Left ventricle myocardium inferior (tissue), 1 donor: ENCODE measurements around the gene ANKDD1A. TPM values are rescaled to one million over a fixed set of nuclear protein-coding genes. Genes with fewer than 3 reads are reported as not detected.

Experiments
- DNase-seq: peaks from one replicate; pipeline ENCODE4 v3.0.0-alpha.2; 2020
- H3K27ac ChIP-seq: fragments of 200-600 bp; replicated peaks from 2 replicates; pipeline ENCODE4 v1.8.0; 2021
- H3K27me3 ChIP-seq: fragments of 200-600 bp; 2 replicates; pipeline ENCODE4 v1.8.0; 2021; ENCODE audit warnings: low read depth
- H3K36me3 ChIP-seq: fragments of 200-600 bp; 2 replicates; pipeline ENCODE4 v1.8.0; 2021
- H3K4me1 ChIP-seq: fragments of 200-600 bp; 2 replicates; pipeline ENCODE4 v1.8.0; 2021
- H3K4me3 ChIP-seq: fragments of 200-600 bp; 2 replicates; pipeline ENCODE4 v1.8.0; 2021; ENCODE audit warnings: mild to moderate bottlenecking, moderate library complexity
- H3K9me3 ChIP-seq: fragments of 200-600 bp; replicated peaks from 2 replicates; pipeline ENCODE4 v1.8.0; 2021
- CTCF ChIP-seq: fragments of 200-600 bp; IDR thresholded peaks from 2 replicates; pipeline ENCODE4 v1.8.0; 2021; ENCODE audit warnings: antibody characterized with exemption, mild to moderate bottlenecking, borderline replicate concordance
- intact Hi-C: fragments of 100-400 bp; cut with micrococcal nuclease; formaldehyde crosslinking; loops from one replicate; pipeline ENCODE4 v1.11.0; 2022
- total RNA-seq: library from RNA; stranded (reverse); fragmentation: NEBNext Ultra II Directional; extraction: Animal tissue kit (Norgen Biotek cat#: 25700); gene quantifications from one replicate; pipeline ENCODE4 v1.2.1, GENCODE V29; 2021
- donor health status: DM: no; HTN: yes; CAD: no; lungs with severe emphysema.

Gene ANKDD1A
- total RNA-seq, 1 donor from 2014 or later = 1.8 TPM

- Histone ChIP-seq H3K9me3 (no peaks in the 10 kb centered on the region), H3K27ac (peak overlapping the region; percentile 80), H3K4me1 (peaks cover 54% of the 10 kb centered on the region), H3K27me3 (no peaks in the 10 kb centered on the region), H3K36me3 (no peaks in the 10 kb centered on the region), H3K4me3 (no peak overlapping the region)
- no peak for TF ChIP-seq CTCF
- intact Hi-C loops = no loop called here
- no peak for DNase-seq
These were observed 33.0 kb upstream of the ANKDD1A start for GRCh38 chr15:64878705-64879104.

GRCh38 chr15:64883100-64883581 is 28.6 kb upstream of the ANKDD1A start:
- intact Hi-C loops = no loop called here
- no peak overlapping the region for H3K4me3 ChIP-seq
- no peaks in the 10 kb centered on the region for H3K36me3 ChIP-seq
- no peaks in the 10 kb centered on the region for H3K9me3 ChIP-seq
- H3K27me3 ChIP-seq = no peaks in the 10 kb centered on the region
- H3K4me1 ChIP-seq = peaks cover 42% of the 10 kb centered on the region
- TF ChIP-seq CTCF = no peak
- peak overlapping the region; percentile 84 for H3K27ac ChIP-seq
- DNase-seq = no peak

- H3K36me3 ChIP-seq = no peaks in the 10 kb centered on the region
- peak overlapping the region; percentile 84 for H3K27ac ChIP-seq
- H3K4me1 ChIP-seq = peaks cover 33% of the 10 kb centered on the region
- H3K27me3 ChIP-seq = no peaks in the 10 kb centered on the region
- H3K4me3 ChIP-seq = no peak overlapping the region
- H3K9me3 ChIP-seq = no peaks in the 10 kb centered on the region
- DNase-seq = peak; percentile 70
- no peak for TF ChIP-seq CTCF
- intact Hi-C loops = no loop called here
These were observed 27.6 kb upstream of the ANKDD1A start for GRCh38 chr15:64883997-64884511.

GRCh38 chr15:64884679-64885078 is 27.0 kb upstream of the ANKDD1A start:
- H3K9me3 ChIP-seq = no peaks in the 10 kb centered on the region
- H3K36me3 ChIP-seq = no peaks in the 10 kb centered on the region
- no peak overlapping the region for H3K4me3 ChIP-seq
- H3K27ac ChIP-seq = no peak overlapping the region
- peaks cover 30% of the 10 kb centered on the region for H3K4me1 ChIP-seq
- no peak for DNase-seq
- intact Hi-C loops = no loop called here
- TF ChIP-seq CTCF = no peak
- no peaks in the 10 kb centered on the region for H3K27me3 ChIP-seq

GRCh38 chr15:64888336-64888735 is 23.4 kb upstream of the ANKDD1A start:
- Histone ChIP-seq H3K4me1 (peaks cover 22% of the 10 kb centered on the region), H3K27ac (no peak overlapping the region), H3K9me3 (no peaks in the 10 kb centered on the region), H3K36me3 (no peaks in the 10 kb centered on the region), H3K27me3 (no peaks in the 10 kb centered on the region), H3K4me3 (no peak overlapping the region)
- DNase-seq = peak; percentile 3
- intact Hi-C loops = no loop called here
- TF ChIP-seq CTCF = no peak
